ENCODE measurements around the gene C9orf152.

C9orf152 gene

GRCh38 chr9:110202232-110202631 lies 5.7 kb downstream of the C9orf152 start:
- no peaks in the 10 kb centered on the region for H4K20me1 ChIP-seq (ENCODE audit: insufficient read depth, low read length)
- no peaks in the 10 kb centered on the region for H3K4me1 ChIP-seq (ENCODE audit: insufficient read depth, low read length, severe bottlenecking)
- no peaks in the 10 kb centered on the region for H3K27me3 ChIP-seq (ENCODE audit: insufficient read depth, low read length)
- H3K36me3 ChIP-seq (ENCODE audit: insufficient read depth, low read length), result no peaks in the 10 kb centered on the region
- H2AFZ ChIP-seq (ENCODE audit: low read length), result no peak overlapping the region
- H3K4me3 ChIP-seq (ENCODE audit: low read depth, low read length, poor library complexity, severe bottlenecking), result no peak overlapping the region
- no peak overlapping the region for H3K27ac ChIP-seq (ENCODE audit: low read depth, low read length, poor library complexity, severe bottlenecking)
- H3K79me2 ChIP-seq (ENCODE audit: insufficient read depth, low read length), result no peaks in the 10 kb centered on the region
- no peak for TF ChIP-seq CTCF (IDR thresholded peaks at IDR 0.05; ENCODE audit: low read length)
- TF ChIP-seq EZH2 (IDR thresholded peaks at IDR 0.05; ENCODE audit: borderline replicate concordance, low read length), result no peak
- no peaks in the 10 kb centered on the region for H3F3A ChIP-seq (ENCODE audit: insufficient read depth, low read length)
- no peak overlapping the region for H3K9ac ChIP-seq (ENCODE audit: low read length)
- no peak overlapping the region for H3K4me2 ChIP-seq (ENCODE audit: low read length)
- H3K9me3 ChIP-seq (ENCODE audit: low read length), result no peaks in the 10 kb centered on the region
- no peaks in the 10 kb centered on the region for H3K9me2 ChIP-seq (ENCODE audit: low read depth, low read length)

DNA sequence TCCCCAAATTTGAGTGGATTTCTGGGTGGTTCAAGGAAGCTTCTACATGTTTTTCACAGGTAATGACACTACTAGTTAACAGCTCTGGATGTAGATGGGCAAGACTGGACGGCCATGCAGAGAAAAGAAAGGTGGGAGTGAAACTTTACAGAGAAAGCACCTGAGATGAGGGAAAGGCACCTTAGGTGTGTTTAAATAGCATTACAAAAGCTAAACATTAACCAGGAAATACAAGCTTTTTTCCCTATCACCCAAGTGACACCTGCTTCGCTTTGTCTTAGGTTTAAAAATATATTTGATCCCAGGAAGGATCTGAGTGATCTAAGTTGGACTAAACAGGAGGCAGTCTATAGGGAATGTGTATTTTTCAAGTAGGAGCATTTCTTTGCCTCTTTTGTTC lies 8.3 kb downstream of the C9orf152 start:
- H3K4me2 ChIP-seq (ENCODE audit: low read length), result no peak overlapping the region
- H3K4me3 ChIP-seq (ENCODE audit: low read depth, low read length, poor library complexity, severe bottlenecking), result no peak overlapping the region
- H4K20me1 ChIP-seq (ENCODE audit: insufficient read depth, low read length), result no peaks in the 10 kb centered on the region
- no peaks in the 10 kb centered on the region for H3F3A ChIP-seq (ENCODE audit: insufficient read depth, low read length)
- H2AFZ ChIP-seq (ENCODE audit: low read length), result no peak overlapping the region
- no peaks in the 10 kb centered on the region for H3K27me3 ChIP-seq (ENCODE audit: insufficient read depth, low read length)
- no peaks in the 10 kb centered on the region for H3K9me3 ChIP-seq (ENCODE audit: low read length)
- H3K9ac ChIP-seq (ENCODE audit: low read length), result no peak overlapping the region
- no peaks in the 10 kb centered on the region for H3K4me1 ChIP-seq (ENCODE audit: insufficient read depth, low read length, severe bottlenecking)
- H3K36me3 ChIP-seq (ENCODE audit: insufficient read depth, low read length), result no peaks in the 10 kb centered on the region
- H3K27ac ChIP-seq (ENCODE audit: low read depth, low read length, poor library complexity, severe bottlenecking), result no peak overlapping the region
- TF ChIP-seq CTCF (IDR thresholded peaks at IDR 0.05; ENCODE audit: low read length) (no peak), EZH2 (IDR thresholded peaks at IDR 0.05; ENCODE audit: borderline replicate concordance, low read length) (no peak)
- H3K79me2 ChIP-seq (ENCODE audit: insufficient read depth, low read length), result no peaks in the 10 kb centered on the region
- H3K9me2 ChIP-seq (ENCODE audit: low read depth, low read length), result no peaks in the 10 kb centered on the region

- Histone ChIP-seq H3K27me3 (ENCODE audit: insufficient read depth, low read length) (no peaks in the 10 kb centered on the region), H3K9me2 (ENCODE audit: low read depth, low read length) (no peaks in the 10 kb centered on the region), H2AFZ (ENCODE audit: low read length) (no peak overlapping the region), H3K4me1 (ENCODE audit: insufficient read depth, low read length, severe bottlenecking) (no peaks in the 10 kb centered on the region), H3K9me3 (ENCODE audit: low read length) (no peaks in the 10 kb centered on the region), H3K9ac (ENCODE audit: low read length) (no peak overlapping the region), H3K4me2 (ENCODE audit: low read length) (no peak overlapping the region), H3K36me3 (ENCODE audit: insufficient read depth, low read length) (no peaks in the 10 kb centered on the region), H3F3A (ENCODE audit: insufficient read depth, low read length) (no peaks in the 10 kb centered on the region), H3K27ac (ENCODE audit: low read depth, low read length, poor library complexity, severe bottlenecking) (no peak overlapping the region), H3K79me2 (ENCODE audit: insufficient read depth, low read length) (no peaks in the 10 kb centered on the region), H4K20me1 (ENCODE audit: insufficient read depth, low read length) (no peaks in the 10 kb centered on the region), H3K4me3 (ENCODE audit: low read depth, low read length, poor library complexity, severe bottlenecking) (no peak overlapping the region)
- TF ChIP-seq EZH2 (IDR thresholded peaks at IDR 0.05; ENCODE audit: borderline replicate concordance, low read length) (no peak), CTCF (IDR thresholded peaks at IDR 0.05; ENCODE audit: low read length) (no peak)
These were observed 9.6 kb downstream of the C9orf152 start for GRCh38 chr9:110198357-110198756.

Measured in OCI-LY1 (cell line).